Muscle layer of duodenum (tissue), 2 donors: ENCODE data around the gene NFIX.

Experiments used
- H3K27ac ChIP-seq: one replicate; pipeline ENCODE4 v1.7.0; 2013; ENCODE audit warnings: mild to moderate bottlenecking, low read length
- H3K27me3 ChIP-seq: one replicate; pipeline ENCODE4 v1.7.0; 2013; ENCODE audit warnings: low read depth, mild to moderate bottlenecking, control low read depth, low read length
- H3K36me3 ChIP-seq, 2 donors: one replicate each; pipeline ENCODE4 v1.7.0; 2013; ENCODE audit warnings: low read length in 2 of 2, control low read depth in 1 of 2, mild to moderate bottlenecking in 1 of 2; ENCODE audit not compliant: insufficient read depth in 2 of 2, control insufficient read depth in 1 of 2
- H3K4me1 ChIP-seq, 2 donors: one replicate each; pipeline ENCODE4 v1.7.0; 2013; ENCODE audit warnings: low read length in 2 of 2, mild to moderate bottlenecking in 2 of 2, control low read depth in 1 of 2, moderate library complexity in 1 of 2; ENCODE audit not compliant: insufficient read depth in 2 of 2, control insufficient read depth in 1 of 2
- H3K4me3 ChIP-seq, 2 donors: one replicate each; pipeline ENCODE4 v1.7.0; 2013; ENCODE audit warnings: low read length in 2 of 2, low read depth in 1 of 2, mild to moderate bottlenecking in 1 of 2
- H3K9me3 ChIP-seq, 2 donors: one replicate each; pipeline ENCODE4 v1.7.0; 2013; ENCODE audit warnings: low read length in 2 of 2, control low read depth in 1 of 2, mild to moderate bottlenecking in 1 of 2; ENCODE audit not compliant: control insufficient read depth in 1 of 2
- donor health status: healthy.

The NFIX gene

DNA sequence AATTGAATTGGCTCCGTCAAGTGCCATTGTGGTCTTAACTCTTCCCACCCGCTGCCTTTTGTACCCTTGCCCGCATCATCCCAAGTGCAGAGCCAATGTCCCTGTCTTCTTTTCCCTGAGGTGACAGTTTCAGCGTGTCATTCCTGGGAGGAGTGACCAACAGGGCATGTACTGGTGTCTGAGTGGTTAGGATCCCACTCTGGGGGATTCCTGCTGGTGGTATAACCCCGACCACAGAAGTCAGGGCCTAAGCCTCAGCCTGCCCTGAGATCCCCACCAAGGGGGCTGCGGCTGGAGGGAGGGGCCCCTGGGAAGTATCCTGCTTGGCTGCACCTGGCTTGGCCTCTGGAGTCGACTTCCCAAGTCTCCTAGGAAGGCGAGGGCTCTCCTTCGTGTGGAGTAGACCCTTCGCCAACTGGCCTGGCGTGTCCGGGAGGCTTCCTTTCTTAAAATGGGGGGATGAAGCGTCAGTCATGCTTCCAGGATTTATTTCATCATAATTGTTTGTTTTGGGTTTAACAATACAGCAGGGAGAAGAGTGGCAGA lies 40.6 kb downstream of the NFIX start:
- Histone ChIP-seq H3K27ac (no peak overlapping the region), H3K4me1 (peaks cover 47 to 92% of the 10 kb centered on the region in 2 donors), H3K4me3 (no peak overlapping the region), H3K9me3 (no peaks in the 10 kb centered on the region), H3K36me3 (no peaks in the 10 kb centered on the region), H3K27me3 (no peaks in the 10 kb centered on the region)

DNA sequence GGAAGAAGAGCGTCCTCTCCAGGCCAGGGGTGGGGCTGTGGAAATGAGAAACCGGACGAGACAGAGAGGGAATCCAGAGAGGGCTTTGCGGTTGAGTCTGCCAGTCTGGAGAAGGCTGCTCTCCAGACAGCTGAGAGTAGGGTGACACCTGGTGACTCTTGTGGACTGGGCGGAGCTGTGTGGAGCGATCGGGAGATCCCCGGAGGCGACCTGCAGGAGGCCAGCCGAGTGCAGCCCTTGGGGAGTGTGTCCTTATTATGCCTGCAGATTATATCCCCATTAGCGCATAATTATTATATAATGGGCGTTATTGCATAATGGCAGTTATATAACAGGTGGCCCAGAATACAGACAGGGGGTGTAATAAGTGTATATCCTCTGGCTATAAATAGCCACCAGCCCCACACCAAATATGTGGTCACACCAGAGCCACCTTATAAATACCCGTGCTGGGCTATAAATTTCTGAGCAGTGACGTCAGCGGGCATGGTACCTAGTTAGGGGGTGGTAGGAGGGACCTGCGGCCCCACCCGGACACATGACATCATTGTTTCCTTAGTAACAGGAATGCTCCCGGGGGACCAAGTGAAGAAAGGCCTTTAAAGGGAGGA lies 41.2 kb downstream of the NFIX start:
- H3K4me3 ChIP-seq, result no peak overlapping the region

DNA sequence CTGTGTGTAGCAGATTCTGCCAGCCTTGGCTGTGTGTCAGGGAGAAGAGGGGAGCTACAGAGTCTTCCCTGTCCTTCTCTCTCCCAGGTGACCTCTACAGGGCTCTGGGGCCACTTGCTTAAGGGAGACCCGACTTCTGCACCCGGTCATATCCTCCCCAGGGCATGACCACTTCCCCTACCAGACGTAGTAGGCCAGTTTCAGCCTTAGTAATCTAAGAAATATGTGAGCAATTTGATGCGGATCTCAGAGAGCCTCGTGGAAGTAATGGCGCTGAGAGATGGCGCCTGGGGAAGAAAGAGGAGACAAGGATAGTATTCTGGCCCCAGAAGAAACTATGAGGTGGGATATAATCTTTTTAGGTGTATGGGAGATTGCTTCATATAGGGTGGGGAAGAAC lies 41.9 kb downstream of the NFIX start:
- Histone ChIP-seq H3K27ac (peak overlapping the region; percentile 82), H3K9me3 (no peaks in the 10 kb centered on the region), H3K27me3 (no peaks in the 10 kb centered on the region), H3K4me3 (no peak overlapping the region), H3K36me3 (no peaks in the 10 kb centered on the region), H3K4me1 (peaks cover 38 to 82% of the 10 kb centered on the region in 2 donors)

More for the DNA sequence above, 41.2 kb downstream of the NFIX start:
- no peaks in the 10 kb centered on the region for H3K9me3 ChIP-seq
- no peaks in the 10 kb centered on the region for H3K27me3 ChIP-seq
- H3K36me3 ChIP-seq, result no peaks in the 10 kb centered on the region
- H3K4me1 ChIP-seq, result peaks cover 41 to 87% of the 10 kb centered on the region in 2 donors
- H3K27ac ChIP-seq, result peak overlapping the region; percentile 82

DNA sequence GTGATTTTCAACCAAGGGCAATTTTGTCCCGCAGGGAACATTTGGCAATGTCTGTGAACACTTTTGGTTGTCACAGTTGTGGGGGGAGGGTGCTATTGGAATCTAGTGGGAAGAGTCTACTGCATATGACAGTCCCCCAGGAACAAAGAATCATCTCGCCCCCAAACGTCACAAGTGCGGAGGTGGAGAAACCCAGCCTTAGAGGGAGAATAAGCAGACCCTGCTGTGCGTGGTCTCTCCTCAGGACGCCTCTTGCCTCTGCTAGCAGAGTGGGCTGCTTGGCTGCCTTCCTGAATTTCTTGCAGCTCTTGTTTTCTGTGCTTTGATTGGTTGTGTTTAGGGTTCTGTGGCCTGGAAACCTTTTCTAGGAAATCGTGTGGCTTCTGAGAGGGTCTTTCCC lies 42.5 kb downstream of the NFIX start:
- Histone ChIP-seq H3K4me3 (no peak overlapping the region), H3K27me3 (no peaks in the 10 kb centered on the region), H3K36me3 (no peaks in the 10 kb centered on the region), H3K9me3 (no peaks in the 10 kb centered on the region), H3K4me1 (peaks cover 35 to 79% of the 10 kb centered on the region in 2 donors), H3K27ac (peak overlapping the region; percentile 82)

DNA sequence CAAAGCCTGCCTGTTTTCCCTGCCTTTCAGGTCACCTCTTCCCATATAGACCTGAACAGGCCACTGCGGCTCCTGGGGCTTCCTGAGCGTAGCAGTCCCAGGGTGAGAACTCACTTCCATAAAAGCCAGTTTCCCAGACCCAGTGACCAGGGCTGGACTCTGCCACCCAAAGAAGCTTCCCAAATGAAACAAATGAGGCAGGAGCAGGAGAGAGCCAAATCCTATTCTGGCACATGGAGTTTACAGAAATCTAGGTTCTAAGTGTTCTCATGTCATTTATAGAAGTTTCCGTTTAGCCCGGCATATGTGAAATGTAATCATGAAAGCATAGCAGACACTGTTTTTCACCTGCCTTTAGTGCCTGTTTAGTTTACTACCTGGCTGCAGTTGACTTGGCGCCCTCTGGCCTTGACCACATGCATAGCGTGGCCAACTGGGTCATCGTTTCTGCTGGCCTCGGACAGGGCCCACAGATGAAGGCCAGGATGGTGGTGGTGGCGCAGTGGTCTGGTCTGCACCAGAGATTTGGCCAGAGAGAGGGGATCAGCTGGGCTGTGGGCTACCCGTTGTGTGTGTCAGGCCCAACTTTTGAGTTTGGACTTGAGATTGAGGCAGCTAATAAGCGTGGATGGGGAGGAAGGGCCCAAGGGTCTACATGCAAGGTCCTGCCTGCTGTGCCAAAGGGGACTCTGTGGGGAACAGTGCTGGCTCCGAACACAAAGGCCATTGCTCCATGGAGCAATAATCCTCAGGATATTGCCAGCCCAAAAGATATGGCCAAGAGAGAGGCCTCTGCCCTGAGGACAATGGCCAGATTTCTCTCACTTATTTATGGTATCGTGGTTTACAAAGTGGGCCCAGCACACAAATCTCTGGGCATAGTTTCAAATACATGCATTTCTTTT lies 43.3 kb downstream of the NFIX start:
- Histone ChIP-seq H3K36me3 (no peaks in the 10 kb centered on the region), H3K4me1 (peaks cover 27 to 71% of the 10 kb centered on the region in 2 donors), H3K27ac (peak overlapping the region; percentile 22), H3K4me3 (no peak overlapping the region), H3K27me3 (no peaks in the 10 kb centered on the region), H3K9me3 (no peaks in the 10 kb centered on the region)

DNA sequence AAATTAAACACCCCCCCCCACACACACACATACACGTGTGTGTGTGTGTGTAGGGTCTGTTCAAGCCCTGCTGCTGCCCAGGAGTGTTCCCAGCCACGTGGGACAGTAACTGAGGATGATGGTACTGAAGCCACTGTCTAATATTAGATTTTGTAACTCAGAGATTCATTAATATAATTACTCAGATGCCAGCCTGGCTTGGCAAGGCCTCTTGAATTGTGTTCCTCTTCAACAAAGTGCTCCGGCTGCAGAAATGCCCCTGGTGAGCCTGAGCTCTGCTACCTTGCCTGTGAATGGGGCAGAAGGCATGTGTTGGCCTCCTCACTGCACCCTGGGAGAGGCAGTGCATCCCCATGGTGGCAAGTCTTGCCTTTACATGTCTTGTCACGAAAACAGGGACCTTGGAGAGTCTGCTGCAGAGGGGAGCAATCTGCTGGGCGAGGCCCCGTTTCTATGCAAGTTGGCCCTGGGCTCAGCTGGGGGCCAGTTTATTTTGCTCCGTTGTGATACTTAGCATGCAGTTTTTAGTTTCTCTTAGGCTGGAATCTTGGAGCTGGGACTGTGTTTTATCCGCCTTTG lies 44.0 kb downstream of the NFIX start:
- H3K4me3 ChIP-seq, result no peak overlapping the region
- no peaks in the 10 kb centered on the region for H3K9me3 ChIP-seq
- no peaks in the 10 kb centered on the region for H3K27me3 ChIP-seq
- peak overlapping the region; percentile 22 for H3K27ac ChIP-seq
- H3K4me1 ChIP-seq, result peaks cover 25 to 67% of the 10 kb centered on the region in 2 donors
- H3K36me3 ChIP-seq, result no peaks in the 10 kb centered on the region

DNA sequence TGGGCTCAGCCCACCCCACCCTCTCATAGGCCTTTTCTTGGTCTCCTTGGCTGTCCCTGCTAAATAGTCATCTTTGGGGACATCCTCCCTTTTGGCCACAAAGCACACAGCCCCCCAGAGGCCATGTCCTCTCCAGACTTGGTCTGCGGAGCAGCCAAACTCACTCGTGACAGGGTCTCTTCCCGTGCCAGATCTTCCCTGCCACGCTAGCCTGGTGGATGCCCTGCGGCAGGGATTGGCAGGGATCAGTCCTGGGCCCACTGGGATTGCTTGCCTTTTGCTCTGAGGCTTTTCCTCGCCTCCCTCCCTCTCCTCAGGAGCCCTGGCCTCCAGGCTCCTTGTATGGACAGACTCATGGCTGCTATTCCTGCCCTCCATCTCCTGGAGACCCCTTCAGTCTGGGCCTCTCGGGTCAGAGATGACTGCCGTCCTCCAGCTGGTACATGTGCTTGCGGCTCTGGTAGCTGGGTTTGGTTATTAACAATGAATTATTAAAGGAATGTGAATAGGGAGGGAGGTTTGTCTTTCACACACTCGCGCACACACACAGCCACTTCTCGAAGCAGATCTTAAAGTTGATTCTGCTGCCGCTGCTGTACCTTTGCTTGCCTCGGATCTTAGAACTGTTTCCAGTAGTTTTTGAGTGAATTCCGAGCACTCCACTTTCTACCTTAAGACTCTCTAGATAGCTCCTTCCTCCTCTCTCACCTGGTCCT lies 45.1 kb downstream of the NFIX start:
- Histone ChIP-seq H3K27me3 (no peaks in the 10 kb centered on the region), H3K4me3 (no peak overlapping the region), H3K36me3 (no peaks in the 10 kb centered on the region), H3K27ac (no peak overlapping the region), H3K9me3 (no peaks in the 10 kb centered on the region), H3K4me1 (peaks cover 25 to 66% of the 10 kb centered on the region in 2 donors)

DNA sequence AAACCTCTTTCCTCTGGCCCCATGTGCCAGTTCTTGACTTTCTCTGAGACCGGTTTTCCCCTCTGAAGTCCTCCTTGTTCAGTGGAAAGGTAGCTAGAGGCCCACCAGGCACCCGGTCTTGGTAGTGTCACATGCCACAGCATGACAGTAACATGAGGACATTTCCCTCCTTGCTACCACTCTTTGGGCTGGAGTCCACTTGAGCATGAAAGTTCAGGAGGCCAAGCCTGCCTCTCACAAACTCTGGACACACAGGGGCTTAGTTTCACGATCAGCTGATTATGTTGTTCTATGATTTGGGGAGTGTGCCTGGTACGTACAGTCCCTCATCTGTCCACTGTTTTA lies 45.6 kb downstream of the NFIX start:
- Histone ChIP-seq H3K27ac (no peak overlapping the region), H3K4me3 (no peak overlapping the region), H3K36me3 (no peaks in the 10 kb centered on the region), H3K27me3 (no peaks in the 10 kb centered on the region), H3K4me1 (peaks cover 22 to 69% of the 10 kb centered on the region in 2 donors), H3K9me3 (no peaks in the 10 kb centered on the region)

DNA sequence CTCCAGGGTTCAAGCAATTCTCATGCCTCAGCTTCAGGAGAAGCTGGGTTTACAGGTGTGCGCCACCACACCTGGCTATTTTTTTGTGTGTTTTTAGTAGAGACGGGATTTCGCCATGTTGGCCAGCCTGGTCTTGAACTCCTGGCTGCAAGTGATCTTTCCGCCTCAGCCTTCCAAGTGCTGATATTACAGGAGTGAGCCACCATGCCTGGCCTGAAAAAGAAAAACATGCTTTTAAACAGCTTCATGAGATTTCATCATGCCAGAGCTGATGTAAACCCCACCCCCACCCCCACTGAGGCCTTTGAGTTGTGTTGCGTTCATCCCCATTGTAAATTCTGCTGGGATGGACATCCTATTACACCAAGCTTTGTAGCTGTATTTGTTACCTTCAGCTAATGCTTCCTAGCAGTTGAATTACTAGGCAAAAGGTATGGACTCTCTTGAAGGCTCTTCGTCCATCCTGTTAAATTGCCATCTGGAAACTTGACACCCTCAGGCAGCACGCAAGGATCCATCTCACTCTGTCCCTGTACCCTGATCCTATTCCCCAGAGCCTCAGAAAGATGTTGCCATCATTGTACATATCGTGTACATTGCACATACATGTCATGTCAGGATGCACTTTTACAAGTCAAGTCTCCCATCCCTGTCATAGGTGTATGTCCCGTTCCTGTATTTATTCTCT lies 47.3 kb downstream of the NFIX start:
- Histone ChIP-seq H3K36me3 (no peaks in the 10 kb centered on the region), H3K27me3 (no peaks in the 10 kb centered on the region), H3K27ac (no peak overlapping the region), H3K4me3 (no peak overlapping the region), H3K4me1 (peaks cover 7 to 59% of the 10 kb centered on the region in 2 donors), H3K9me3 (no peaks in the 10 kb centered on the region)

DNA sequence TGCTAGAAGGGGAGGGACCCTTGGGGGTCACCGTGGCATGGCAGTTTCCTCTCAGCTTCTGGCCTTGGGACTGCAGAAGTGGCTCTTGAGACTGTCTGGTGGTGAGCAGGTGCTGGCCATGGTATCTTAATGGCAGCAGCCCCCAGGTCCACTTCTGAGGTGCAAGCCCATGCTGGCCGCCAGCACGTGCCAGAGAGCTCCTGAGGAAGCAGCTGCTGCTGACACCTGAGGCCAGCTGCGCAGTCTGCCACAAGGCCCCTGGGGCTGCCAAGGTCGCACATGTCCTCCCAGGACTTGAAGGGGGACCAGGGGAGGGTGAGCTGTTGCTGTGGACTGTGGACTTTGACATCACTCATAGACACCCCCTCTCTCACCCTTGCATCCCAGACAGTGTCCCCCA lies 48.0 kb downstream of the NFIX start:
- Histone ChIP-seq H3K36me3 (no peaks in the 10 kb centered on the region), H3K4me3 (no peak overlapping the region), H3K9me3 (no peaks in the 10 kb centered on the region), H3K27ac (no peak overlapping the region), H3K27me3 (no peaks in the 10 kb centered on the region), H3K4me1 (peaks cover 7 to 52% of the 10 kb centered on the region in 2 donors)
